ENCODE data around the gene AJUBA.

Gene AJUBA

DNA sequence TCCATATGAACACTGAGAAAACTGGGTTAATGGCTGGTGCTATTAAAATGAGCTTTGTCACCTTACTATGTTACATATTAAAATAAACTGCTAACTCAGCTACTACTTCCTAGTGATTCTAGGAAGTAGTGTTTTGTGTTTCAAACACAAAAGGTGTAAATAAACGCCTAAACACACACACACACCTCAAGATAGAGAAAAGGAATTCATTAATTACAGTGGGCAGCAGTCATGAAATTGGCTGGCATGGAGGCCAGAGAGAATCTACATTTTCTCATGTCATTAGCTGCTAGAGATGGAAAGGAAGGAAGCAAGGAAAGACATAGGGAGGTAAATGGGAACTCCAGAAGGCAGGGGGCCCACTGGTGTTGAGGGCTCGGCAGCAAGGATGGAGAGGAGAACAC, 52.4 kb downstream of the AJUBA start:
- peaks cover 21% of the 10 kb centered on the region for H3K4me1 ChIP-seq (ENCODE audit: insufficient read depth, low read length)
- no peaks in the 10 kb centered on the region for H3K9me3 ChIP-seq (ENCODE audit: low read length)
- peaks cover 20% of the 10 kb centered on the region for H3K36me3 ChIP-seq (ENCODE audit: insufficient read depth, low read length)
- H3K27me3 ChIP-seq (ENCODE audit: insufficient read depth, low read length), result no peaks in the 10 kb centered on the region
- peak overlapping the region; percentile 79 for H2AFZ ChIP-seq (ENCODE audit: low read depth, low read length)
- H3K4me3 ChIP-seq (ENCODE audit: low read length), result peak overlapping the region; percentile 89

GRCh38 chr14:22929104-22929960, 53.0 kb downstream of the AJUBA start, which contains the start of gene PRMT5:
TSS of gene PRMT5 (minus strand) at chr14:22929376. CDS start at chr14:22929361, 15 bp downstream.
- Histone ChIP-seq H2AFZ (ENCODE audit: low read depth, low read length) (peak within 1 kb of the TSS; percentile 79), H3K9me3 (ENCODE audit: low read length) (no peaks in the 10 kb centered on the region), H3K36me3 (ENCODE audit: insufficient read depth, low read length) (peaks cover 26% of the 10 kb centered on the region), H3K4me1 (ENCODE audit: insufficient read depth, low read length) (peaks cover 21% of the 10 kb centered on the region), H3K4me3 (ENCODE audit: low read length) (peak within 1 kb of the TSS; percentile 89), H3K27me3 (ENCODE audit: insufficient read depth, low read length) (no peaks in the 10 kb centered on the region)

GRCh38 chr14:22928237-22929103, 53.9 kb downstream of the AJUBA start:
- Histone ChIP-seq H3K4me3 (ENCODE audit: low read length) (peak overlapping the region; percentile 89), H3K36me3 (ENCODE audit: insufficient read depth, low read length) (peaks cover 33% of the 10 kb centered on the region), H2AFZ (ENCODE audit: low read depth, low read length) (peak overlapping the region; percentile 41), H3K9me3 (ENCODE audit: low read length) (no peaks in the 10 kb centered on the region), H3K4me1 (ENCODE audit: insufficient read depth, low read length) (peaks cover 16% of the 10 kb centered on the region), H3K27me3 (ENCODE audit: insufficient read depth, low read length) (no peaks in the 10 kb centered on the region)

DNA sequence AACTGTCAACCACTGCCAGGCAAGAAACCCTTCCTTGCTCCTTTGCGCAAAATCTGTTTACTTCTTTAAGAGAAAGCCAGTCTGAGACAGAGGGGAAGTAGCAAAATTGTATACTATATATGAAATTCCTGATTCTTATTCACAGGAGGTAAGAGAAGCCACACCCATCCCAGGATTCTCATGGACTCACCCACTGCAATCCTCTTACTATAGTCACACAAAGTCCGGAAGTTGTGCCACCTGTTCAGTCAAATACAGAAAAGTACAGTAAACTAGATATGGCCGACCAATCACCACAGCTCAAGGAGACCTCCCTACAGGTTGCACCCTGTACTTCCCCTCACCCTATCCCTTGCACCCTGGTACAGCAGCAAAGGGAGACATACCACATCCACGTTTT, 56.0 kb downstream of the AJUBA start:
- peaks cover 16% of the 10 kb centered on the region for H3K4me1 ChIP-seq (ENCODE audit: insufficient read depth, low read length)
- no peaks in the 10 kb centered on the region for H3K9me3 ChIP-seq (ENCODE audit: low read length)
- no peak overlapping the region for H2AFZ ChIP-seq (ENCODE audit: low read depth, low read length)
- H3K36me3 ChIP-seq (ENCODE audit: insufficient read depth, low read length), result peaks cover 50% of the 10 kb centered on the region
- no peaks in the 10 kb centered on the region for H3K27me3 ChIP-seq (ENCODE audit: insufficient read depth, low read length)
- H3K4me3 ChIP-seq (ENCODE audit: low read length), result no peak overlapping the region

GRCh38 chr14:22925513-22925912, 56.8 kb downstream of the AJUBA start:
- H3K4me3 ChIP-seq (ENCODE audit: low read length), result no peak overlapping the region
- peaks cover 58% of the 10 kb centered on the region for H3K36me3 ChIP-seq (ENCODE audit: insufficient read depth, low read length)
- H3K27me3 ChIP-seq (ENCODE audit: insufficient read depth, low read length), result no peaks in the 10 kb centered on the region
- no peaks in the 10 kb centered on the region for H3K9me3 ChIP-seq (ENCODE audit: low read length)
- H3K4me1 ChIP-seq (ENCODE audit: insufficient read depth, low read length), result peaks cover 16% of the 10 kb centered on the region
- H2AFZ ChIP-seq (ENCODE audit: low read depth, low read length), result no peak overlapping the region

GRCh38 chr14:22923746-22924145, 58.6 kb downstream of the AJUBA start:
- no peak overlapping the region for H3K4me3 ChIP-seq (ENCODE audit: low read length)
- H3K4me1 ChIP-seq (ENCODE audit: insufficient read depth, low read length), result peaks cover 15% of the 10 kb centered on the region
- H3K36me3 ChIP-seq (ENCODE audit: insufficient read depth, low read length), result peaks cover 65% of the 10 kb centered on the region
- H3K27me3 ChIP-seq (ENCODE audit: insufficient read depth, low read length), result no peaks in the 10 kb centered on the region
- H3K9me3 ChIP-seq (ENCODE audit: low read length), result no peaks in the 10 kb centered on the region
- H2AFZ ChIP-seq (ENCODE audit: low read depth, low read length), result no peak overlapping the region

GRCh38 chr14:22922294-22922693, 60.1 kb downstream of the AJUBA start:
- H3K9me3 ChIP-seq (ENCODE audit: low read length), result no peaks in the 10 kb centered on the region
- H3K36me3 ChIP-seq (ENCODE audit: insufficient read depth, low read length), result peaks cover 65% of the 10 kb centered on the region
- H3K4me3 ChIP-seq (ENCODE audit: low read length), result no peak overlapping the region
- no peak overlapping the region for H2AFZ ChIP-seq (ENCODE audit: low read depth, low read length)
- H3K4me1 ChIP-seq (ENCODE audit: insufficient read depth, low read length), result peaks cover 10% of the 10 kb centered on the region
- no peaks in the 10 kb centered on the region for H3K27me3 ChIP-seq (ENCODE audit: insufficient read depth, low read length)
